Neural cell (in vitro differentiated cells): ENCODE results near the gene INO80E. TPM values are rescaled to one million over a fixed set of nuclear protein-coding genes. Genes with fewer than 3 reads are reported as not detected.
"Not testable (repeated sequence)": the region's sequence is repeated elsewhere in the genome, so short reads cannot be mapped to it uniquely, and the experiment has no call there.

ENCODE experiments used
- H2AFZ ChIP-seq: fragments of 200-600, 300-800 bp; sonication (generic), shearing (Covaris generic); 2 replicates; pipeline ENCODE4 v1.6.0; 2014; ENCODE audit warnings: low read depth, mild to moderate bottlenecking, antibody characterized with exemption, low read length, moderate library complexity
- H3F3A ChIP-seq: fragments of 200-600 bp; shearing (Covaris generic); 2 replicates; pipeline ENCODE4 v1.6.1; 2016; ENCODE audit warnings: mild to moderate bottlenecking, moderate library complexity, mixed read lengths, antibody characterized with exemption, low read length; ENCODE audit not compliant: insufficient read depth, poor library complexity, severe bottlenecking
- H3K27ac ChIP-seq: fragments of 200-600, 300-800 bp; sonication (generic), shearing (Covaris generic); 2 replicates; pipeline ENCODE4 v1.5.1; 2014; ENCODE audit warnings: mild to moderate bottlenecking, low read length, moderate library complexity
- H3K27me3 ChIP-seq: fragments of 300-800, 200-600 bp; sonication (generic), shearing (Covaris generic); 2 replicates; pipeline ENCODE4 v1.6.0; 2014; ENCODE audit warnings: mild to moderate bottlenecking, low read depth, low read length, moderate library complexity; ENCODE audit not compliant: insufficient read depth
- H3K36me3 ChIP-seq: fragments of 300-800, 200-600 bp; sonication (generic), shearing (Covaris generic); 2 replicates; pipeline ENCODE4 v1.5.1; 2014; ENCODE audit warnings: mild to moderate bottlenecking, antibody characterized with exemption, low read length, moderate library complexity; ENCODE audit not compliant: insufficient read depth
- H3K4me2 ChIP-seq: fragments of 300-800, 200-600 bp; sonication (generic), shearing (Covaris generic); 2 replicates; pipeline ENCODE4 v1.6.0; 2014; ENCODE audit warnings: mild to moderate bottlenecking, low read length
- H3K4me3 ChIP-seq: fragments of 300-800, 200-600 bp; sonication (generic), shearing (Covaris generic); 2 replicates; pipeline ENCODE4 v1.5.1; 2014; ENCODE audit warnings: mild to moderate bottlenecking, low read length, moderate library complexity
- H3K79me2 ChIP-seq: fragments of 200-600 bp; shearing (Covaris generic); replicated peaks from 2 replicates; pipeline ENCODE4 v1.6.0; 2014; ENCODE audit warnings: mild to moderate bottlenecking, low read length, moderate library complexity; ENCODE audit not compliant: insufficient read depth
- H3K9ac ChIP-seq: fragments of 300-800, 200-600 bp; sonication (generic), shearing (Covaris generic); 2 replicates; pipeline ENCODE4 v1.6.1; 2016; ENCODE audit warnings: mild to moderate bottlenecking, low read length, mixed read lengths
- H3K9me2 ChIP-seq: fragments of 200-600 bp; shearing (Covaris generic); 2 replicates; pipeline ENCODE4 v1.6.1; 2016; ENCODE audit warnings: mild to moderate bottlenecking, low read length, mixed read lengths; ENCODE audit not compliant: insufficient read depth
- H3K9me3 ChIP-seq: fragments of 200-600, 300-800 bp; sonication (generic), shearing (Covaris generic); 2 replicates; pipeline ENCODE4 v1.6.1; 2016; ENCODE audit warnings: mild to moderate bottlenecking, mixed run types, low read length, moderate library complexity, mixed read lengths
- H4K20me1 ChIP-seq: fragments of 200-600 bp; shearing (Covaris generic); 2 replicates; pipeline ENCODE4 v1.6.1; 2016; ENCODE audit warnings: mild to moderate bottlenecking, mixed run types; ENCODE audit not compliant: insufficient read depth
- EP300 ChIP-seq: fragments of 450-650 bp; conservative IDR thresholded peaks from 2 replicates; pipeline ENCODE4 v1.6.1; 2014; ENCODE audit warnings: antibody characterized with exemption, mild to moderate bottlenecking, moderate library complexity; ENCODE audit not compliant: poor library complexity, severe bottlenecking
- EZH2 ChIP-seq: fragments of 200-600, 300-800 bp; shearing (Covaris generic), sonication (generic); IDR thresholded peaks from 2 replicates; pipeline ENCODE4 v1.6.1; 2014; ENCODE audit warnings: antibody characterized with exemption, low read length, borderline replicate concordance, mild to moderate bottlenecking; ENCODE audit not compliant: insufficient read depth, poor library complexity, severe bottlenecking
- MXI1 ChIP-seq: fragments of 450-650 bp; conservative IDR thresholded peaks from 2 replicates; pipeline ENCODE4 v1.6.1; 2014; ENCODE audit warnings: antibody characterized with exemption, mild to moderate bottlenecking; ENCODE audit not compliant: poor library complexity, severe bottlenecking
- POLR2AphosphoS5 ChIP-seq: IDR thresholded peaks from 2 replicates; pipeline ENCODE4 v1.6.1; 2012
- RAD21 ChIP-seq: fragments of 450-650 bp; conservative IDR thresholded peaks from 2 replicates; pipeline ENCODE4 v1.6.1; 2014; ENCODE audit warnings: antibody characterized with exemption, mild to moderate bottlenecking, moderate library complexity
- SMC3 ChIP-seq: fragments of 450-650 bp; conservative IDR thresholded peaks from 2 replicates; pipeline ENCODE4 v1.6.1; 2014; ENCODE audit warnings: antibody characterized with exemption, mild to moderate bottlenecking, moderate library complexity; ENCODE audit not compliant: poor library complexity
- TAF1 ChIP-seq: IDR thresholded peaks from 2 replicates; pipeline ENCODE4 v1.6.1; 2012; ENCODE audit warnings: low read depth
- polyA plus RNA-seq: library from polyadenylated mRNA; depleted of rRNA; stranded (reverse); fragments of >200 nt; gene quantifications from 2 replicates; pipeline ENCODE4 v1.2.3, GENCODE V29; 2014
- TF ChIP-seq, protein P1 (sequence below): fragments of 450-650 bp; IDR thresholded peaks from 2 replicates; pipeline ENCODE4 v1.5.1; 2014; ENCODE audit warnings: antibody characterized with exemption, mild to moderate bottlenecking, moderate library complexity; ENCODE audit not compliant: poor library complexity, severe bottlenecking
- TF ChIP-seq, protein P2 (sequence below): IDR thresholded peaks from 2 replicates; pipeline ENCODE4 v1.6.1; 2012; ENCODE audit warnings: borderline replicate concordance

Gene INO80E
- polyA plus RNA-seq, 1 donor from 2014 or later, result 130 TPM

DNA sequence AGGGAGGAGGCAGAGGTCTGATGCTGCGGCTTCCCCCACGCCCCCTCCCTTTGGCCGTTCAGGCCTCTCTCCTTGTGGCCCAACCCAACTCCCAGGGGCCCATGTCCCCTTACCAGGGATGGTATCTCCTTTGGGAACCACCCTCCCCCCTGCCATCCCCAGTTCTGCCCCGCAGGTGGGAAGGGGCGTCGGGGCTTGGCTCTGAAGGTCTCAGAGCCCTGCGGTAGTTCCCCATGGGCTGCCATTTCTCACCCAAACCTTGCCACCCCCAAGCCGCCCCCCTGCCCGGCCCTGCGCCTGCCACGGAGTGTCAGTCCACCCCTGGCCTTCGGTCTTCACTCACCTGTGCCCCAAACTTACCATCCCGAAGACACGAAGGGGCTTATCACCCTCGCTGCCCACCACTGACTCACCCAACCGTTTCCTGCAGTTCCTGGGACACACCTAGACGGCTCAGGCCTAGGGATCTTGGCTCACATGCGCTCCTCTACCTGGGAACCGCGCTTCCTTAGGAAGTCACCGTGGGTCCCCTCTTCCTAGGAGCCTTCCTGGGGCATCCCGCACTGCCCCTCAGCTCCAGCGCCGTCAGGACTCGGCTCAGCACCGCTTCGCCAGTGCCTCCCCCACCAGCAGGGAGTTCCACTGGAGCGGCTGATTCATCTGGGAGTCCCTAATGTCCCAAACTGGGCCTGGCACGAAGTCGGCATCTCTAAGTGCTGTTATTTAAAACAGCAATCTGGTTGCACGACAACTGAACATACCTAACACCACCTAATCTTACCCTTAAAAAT lies 15.9 kb downstream of the INO80E start:
- Histone ChIP-seq H3K9ac (peak overlapping the region; percentile 62), H2AFZ (no peak overlapping the region), H3K36me3 (no peaks in the 10 kb centered on the region), H3K4me3 (peak overlapping the region; percentile 82), H3K9me2 (no peaks in the 10 kb centered on the region), H3K4me2 (no peak overlapping the region), H3K27me3 (no peaks in the 10 kb centered on the region), H3K79me2 (no peaks in the 10 kb centered on the region), H3F3A (no peaks in the 10 kb centered on the region), H4K20me1 (no peaks in the 10 kb centered on the region), H3K27ac (no peak overlapping the region), H3K9me3 (no peaks in the 10 kb centered on the region)
- TF ChIP-seq MXI1 (no peak), EP300 (no peak), EZH2 (no peak), POLR2AphosphoS5 (no peak), TAF1 (no peak), SMC3 (no peak), RAD21 (no peak)
- TF ChIP-seq, protein P1, sequence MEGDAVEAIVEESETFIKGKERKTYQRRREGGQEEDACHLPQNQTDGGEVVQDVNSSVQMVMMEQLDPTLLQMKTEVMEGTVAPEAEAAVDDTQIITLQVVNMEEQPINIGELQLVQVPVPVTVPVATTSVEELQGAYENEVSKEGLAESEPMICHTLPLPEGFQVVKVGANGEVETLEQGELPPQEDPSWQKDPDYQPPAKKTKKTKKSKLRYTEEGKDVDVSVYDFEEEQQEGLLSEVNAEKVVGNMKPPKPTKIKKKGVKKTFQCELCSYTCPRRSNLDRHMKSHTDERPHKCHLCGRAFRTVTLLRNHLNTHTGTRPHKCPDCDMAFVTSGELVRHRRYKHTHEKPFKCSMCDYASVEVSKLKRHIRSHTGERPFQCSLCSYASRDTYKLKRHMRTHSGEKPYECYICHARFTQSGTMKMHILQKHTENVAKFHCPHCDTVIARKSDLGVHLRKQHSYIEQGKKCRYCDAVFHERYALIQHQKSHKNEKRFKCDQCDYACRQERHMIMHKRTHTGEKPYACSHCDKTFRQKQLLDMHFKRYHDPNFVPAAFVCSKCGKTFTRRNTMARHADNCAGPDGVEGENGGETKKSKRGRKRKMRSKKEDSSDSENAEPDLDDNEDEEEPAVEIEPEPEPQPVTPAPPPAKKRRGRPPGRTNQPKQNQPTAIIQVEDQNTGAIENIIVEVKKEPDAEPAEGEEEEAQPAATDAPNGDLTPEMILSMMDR, result no peak
- TF ChIP-seq, protein P2, sequence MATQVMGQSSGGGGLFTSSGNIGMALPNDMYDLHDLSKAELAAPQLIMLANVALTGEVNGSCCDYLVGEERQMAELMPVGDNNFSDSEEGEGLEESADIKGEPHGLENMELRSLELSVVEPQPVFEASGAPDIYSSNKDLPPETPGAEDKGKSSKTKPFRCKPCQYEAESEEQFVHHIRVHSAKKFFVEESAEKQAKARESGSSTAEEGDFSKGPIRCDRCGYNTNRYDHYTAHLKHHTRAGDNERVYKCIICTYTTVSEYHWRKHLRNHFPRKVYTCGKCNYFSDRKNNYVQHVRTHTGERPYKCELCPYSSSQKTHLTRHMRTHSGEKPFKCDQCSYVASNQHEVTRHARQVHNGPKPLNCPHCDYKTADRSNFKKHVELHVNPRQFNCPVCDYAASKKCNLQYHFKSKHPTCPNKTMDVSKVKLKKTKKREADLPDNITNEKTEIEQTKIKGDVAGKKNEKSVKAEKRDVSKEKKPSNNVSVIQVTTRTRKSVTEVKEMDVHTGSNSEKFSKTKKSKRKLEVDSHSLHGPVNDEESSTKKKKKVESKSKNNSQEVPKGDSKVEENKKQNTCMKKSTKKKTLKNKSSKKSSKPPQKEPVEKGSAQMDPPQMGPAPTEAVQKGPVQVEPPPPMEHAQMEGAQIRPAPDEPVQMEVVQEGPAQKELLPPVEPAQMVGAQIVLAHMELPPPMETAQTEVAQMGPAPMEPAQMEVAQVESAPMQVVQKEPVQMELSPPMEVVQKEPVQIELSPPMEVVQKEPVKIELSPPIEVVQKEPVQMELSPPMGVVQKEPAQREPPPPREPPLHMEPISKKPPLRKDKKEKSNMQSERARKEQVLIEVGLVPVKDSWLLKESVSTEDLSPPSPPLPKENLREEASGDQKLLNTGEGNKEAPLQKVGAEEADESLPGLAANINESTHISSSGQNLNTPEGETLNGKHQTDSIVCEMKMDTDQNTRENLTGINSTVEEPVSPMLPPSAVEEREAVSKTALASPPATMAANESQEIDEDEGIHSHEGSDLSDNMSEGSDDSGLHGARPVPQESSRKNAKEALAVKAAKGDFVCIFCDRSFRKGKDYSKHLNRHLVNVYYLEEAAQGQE, result no peak

DNA sequence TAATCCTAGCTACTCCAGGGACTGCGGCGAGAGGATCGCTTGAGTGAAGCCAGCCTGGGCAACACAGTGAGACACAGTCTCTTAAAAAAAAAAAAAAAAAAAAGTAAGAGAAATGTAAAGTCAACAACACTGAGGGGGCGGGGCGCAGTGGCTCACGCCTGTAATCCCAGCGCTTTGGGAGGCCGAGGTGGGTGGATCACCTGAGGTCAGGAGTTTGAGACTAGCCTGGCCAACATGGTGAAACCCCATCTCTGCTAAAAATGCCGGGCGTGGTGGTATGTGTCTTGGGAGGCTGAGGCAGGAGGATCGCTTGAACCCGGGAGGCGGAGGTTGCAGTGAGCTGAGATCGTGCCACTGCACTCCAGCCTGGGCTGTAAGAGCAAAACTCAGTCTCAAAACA lies 16.6 kb downstream of the INO80E start:
- H3K27me3 ChIP-seq, H3F3A ChIP-seq, H4K20me1 ChIP-seq, H3K9me2 ChIP-seq, H3K4me2 ChIP-seq, H3K79me2 ChIP-seq, H3K4me3 ChIP-seq, H3K9ac ChIP-seq, H3K9me3 ChIP-seq, H2AFZ ChIP-seq, H3K27ac ChIP-seq, H3K36me3 ChIP-seq: not testable (repeated sequence)

DNA sequence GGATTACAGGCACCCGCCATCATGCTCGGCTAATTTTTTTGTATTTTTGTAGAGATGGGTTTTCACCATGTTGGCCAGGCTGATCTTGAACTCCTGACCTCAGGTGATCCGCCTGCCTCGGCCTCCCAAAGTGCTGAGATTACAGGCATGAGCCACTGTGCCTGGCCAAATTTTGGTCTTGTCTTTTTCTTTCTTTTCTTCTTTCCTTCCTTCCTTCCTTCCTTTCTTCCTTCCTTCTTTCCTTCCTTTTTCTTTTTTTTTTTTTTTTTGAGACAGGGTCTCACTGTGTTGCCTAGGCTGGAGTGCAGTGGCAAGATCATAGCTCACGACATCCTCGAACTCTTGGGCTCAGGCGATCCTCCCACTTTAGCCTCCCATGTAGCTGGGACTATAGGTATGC lies 19.4 kb downstream of the INO80E start:
- not testable (repeated sequence) for H3K9me3 ChIP-seq, H3K79me2 ChIP-seq, H3F3A ChIP-seq, H4K20me1 ChIP-seq, H3K27ac ChIP-seq, H3K27me3 ChIP-seq, H2AFZ ChIP-seq, H3K4me3 ChIP-seq, H3K9ac ChIP-seq, H3K4me2 ChIP-seq, H3K36me3 ChIP-seq, H3K9me2 ChIP-seq
